Measurements from ENCODE around the gene PCDHA1.

Gene PCDHA1

GRCh38 chr5:140877262-140877581, 91.3 kb downstream of the PCDHA1 start:
- Histone ChIP-seq H3K4me3 (ENCODE audit: low read length) (no peak overlapping the region), H4K20me1 (ENCODE audit: control insufficient read depth, insufficient read depth, low read depth, low read length) (no peaks in the 10 kb centered on the region), H3K79me2 (ENCODE audit: control insufficient read depth, low read length) (no peaks in the 10 kb centered on the region), H3K9me3 (ENCODE audit: control insufficient read depth, insufficient read depth, low read length) (no peaks in the 10 kb centered on the region; the same call in 1 of the 2 replicates), H3K27me3 (ENCODE audit: control insufficient read depth, low read length) (no peaks in the 10 kb centered on the region), H3K4me1 (ENCODE audit: control insufficient read depth, low read length) (no peaks in the 10 kb centered on the region), H3K27ac (ENCODE audit: low read depth, low read length) (no peak overlapping the region), H3K36me3 (ENCODE audit: control insufficient read depth, low read length) (no peaks in the 10 kb centered on the region), H3F3A (ENCODE audit: control insufficient read depth, insufficient read depth) (no peaks in the 10 kb centered on the region), H3K9me2 (replicated peaks; ENCODE audit: control insufficient read depth, low read length) (no peaks in the 10 kb centered on the region), H3K4me2 (ENCODE audit: low read length) (no peak overlapping the region)
- TF ChIP-seq EZH2phosphoT487 (IDR thresholded peaks at IDR 0.05; ENCODE audit: borderline replicate concordance, low read length) (no peak), CTCF (IDR thresholded peaks at IDR 0.05; ENCODE audit: low read depth, low read length, poor library complexity, severe bottlenecking) (no peak)

GRCh38 chr5:140881889-140882590, 96.1 kb downstream of the PCDHA1 start, which contains the start of gene PCDHA13:
Gene PCDHA13 (plus strand): TSS chr5:140882124. CDS start chr5:140882269, 145 bp downstream.
- Histone ChIP-seq H3K27ac (ENCODE audit: low read depth, low read length) (no peak within 1 kb of the TSS), H3K4me1 (ENCODE audit: control insufficient read depth, low read length) (no peaks in the 10 kb centered on the region), H3K79me2 (ENCODE audit: control insufficient read depth, low read length) (no peaks in the 10 kb centered on the region), H3K27me3 (ENCODE audit: control insufficient read depth, low read length) (no peaks in the 10 kb centered on the region), H3K4me2 (ENCODE audit: low read length) (no peak within 1 kb of the TSS), H3K4me3 (ENCODE audit: low read length) (no peak within 1 kb of the TSS), H3K9me2 (replicated peaks; ENCODE audit: control insufficient read depth, low read length) (no peaks in the 10 kb centered on the region), H3K9me3 (ENCODE audit: control insufficient read depth, insufficient read depth, low read length) (no peaks in the 10 kb centered on the region; the same call in 1 of the 2 replicates), H3F3A (ENCODE audit: control insufficient read depth, insufficient read depth) (no peaks in the 10 kb centered on the region), H4K20me1 (ENCODE audit: control insufficient read depth, insufficient read depth, low read depth, low read length) (no peaks in the 10 kb centered on the region), H3K36me3 (ENCODE audit: control insufficient read depth, low read length) (no peaks in the 10 kb centered on the region)
- TF ChIP-seq CTCF (IDR thresholded peaks at IDR 0.05; ENCODE audit: low read depth, low read length, poor library complexity, severe bottlenecking) (no peak), EZH2phosphoT487 (IDR thresholded peaks at IDR 0.05; ENCODE audit: borderline replicate concordance, low read length) (no peak)

GRCh38 chr5:140882591-140882899, 96.6 kb downstream of the PCDHA1 start:
- H3K4me3 ChIP-seq (ENCODE audit: low read length): no peak overlapping the region
- no peaks in the 10 kb centered on the region for H3K79me2 ChIP-seq (ENCODE audit: control insufficient read depth, low read length)
- H3K4me1 ChIP-seq (ENCODE audit: control insufficient read depth, low read length): no peaks in the 10 kb centered on the region
- no peaks in the 10 kb centered on the region for H3K27me3 ChIP-seq (ENCODE audit: control insufficient read depth, low read length)
- no peaks in the 10 kb centered on the region for H3K9me2 ChIP-seq (replicated peaks; ENCODE audit: control insufficient read depth, low read length)
- no peaks in the 10 kb centered on the region; the same call in 1 of the 2 replicates for H3K9me3 ChIP-seq (ENCODE audit: control insufficient read depth, insufficient read depth, low read length)
- no peaks in the 10 kb centered on the region for H3K36me3 ChIP-seq (ENCODE audit: control insufficient read depth, low read length)
- no peaks in the 10 kb centered on the region for H3F3A ChIP-seq (ENCODE audit: control insufficient read depth, insufficient read depth)
- no peak overlapping the region for H3K27ac ChIP-seq (ENCODE audit: low read depth, low read length)
- no peak overlapping the region for H3K4me2 ChIP-seq (ENCODE audit: low read length)
- TF ChIP-seq EZH2phosphoT487 (IDR thresholded peaks at IDR 0.05; ENCODE audit: borderline replicate concordance, low read length) (no peak), CTCF (IDR thresholded peaks at IDR 0.05; ENCODE audit: low read depth, low read length, poor library complexity, severe bottlenecking) (peak; percentile 41)
- no peaks in the 10 kb centered on the region for H4K20me1 ChIP-seq (ENCODE audit: control insufficient read depth, insufficient read depth, low read depth, low read length)

All from DOHH2 (cell line).